ENCODE measurements around the gene ENOX1.

- TF ChIP-seq TAF1 (IDR thresholded peaks at IDR 0.05; ENCODE audit: borderline replicate concordance, insufficient read depth, low read length) (no peak), POLR2AphosphoS5 (IDR thresholded peaks at IDR 0.05; ENCODE audit: low read depth, low read length) (no peak), REST (IDR thresholded peaks at IDR 0.05; ENCODE audit: insufficient read depth in 1 of 2, low read depth in 2 of 2, low read length in 2 of 2) (no peak), SIN3A (IDR thresholded peaks at IDR 0.05; ENCODE audit: borderline replicate concordance, insufficient read depth, low read length) (no peak)
Measured at GRCh38 chr13:43473437-43473836, 313.3 kb downstream of the ENOX1 start.

All from PFSK-1 (cell line).